PFSK-1 (cell line): Measurements from ENCODE around the gene WBP4.

Experiments
- FOXP2 ChIP-seq: optimal IDR thresholded peaks from 2 replicates; pipeline ENCODE3; 2011; ENCODE audit warnings: borderline replicate concordance, control low read depth, inconsistent platforms; ENCODE audit not compliant: insufficient read depth; ENCODE audit errors: extremely low read length, extremely low read depth
- POLR2AphosphoS5 ChIP-seq: IDR thresholded peaks from 2 replicates; pipeline ENCODE4 v1.6.1; 2012; ENCODE audit warnings: low read depth, mild to moderate bottlenecking, control low read depth, low read length, moderate library complexity
- SIN3A ChIP-seq: IDR thresholded peaks from 2 replicates; pipeline ENCODE4 v1.6.1; 2012; ENCODE audit warnings: mild to moderate bottlenecking, low read length, moderate library complexity, borderline replicate concordance; ENCODE audit not compliant: insufficient read depth
- TAF1 ChIP-seq: IDR thresholded peaks from 2 replicates; pipeline ENCODE4 v1.6.1; 2012; ENCODE audit warnings: low read length, control low read depth, borderline replicate concordance; ENCODE audit not compliant: insufficient read depth
- TF ChIP-seq, protein P1 (sequence below), 2 experiments: IDR thresholded peaks; 2 replicates each; pipeline versions ENCODE4 v1.6.1 to v1.8.0; 2011 to 2012; ENCODE audit warnings: low read depth in 2 of 2, low read length in 2 of 2, control low read depth in 1 of 2, inconsistent platforms in 1 of 2, mild to moderate bottlenecking in 1 of 2, moderate library complexity in 1 of 2; ENCODE audit not compliant: insufficient read depth in 1 of 2

The WBP4 gene

DNA sequence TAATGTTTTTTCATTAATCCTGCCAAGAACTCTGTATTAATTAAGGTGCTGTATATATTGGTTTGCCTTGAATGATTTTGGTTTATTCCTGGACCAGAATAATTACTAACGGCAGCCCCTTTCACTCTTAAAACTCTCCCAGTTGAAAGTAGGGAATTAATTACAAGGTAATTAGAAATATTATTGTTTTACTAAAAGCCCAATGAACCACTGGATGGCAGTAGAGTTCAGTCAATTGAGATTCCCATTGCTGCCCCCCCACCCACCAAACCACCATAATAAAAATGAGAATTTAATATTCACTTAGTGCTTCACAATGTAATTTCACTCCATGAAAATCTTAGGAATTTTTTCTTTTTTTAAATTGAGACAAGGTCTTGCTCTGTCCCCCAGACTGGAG is 13.7 kb downstream of the WBP4 start:
- TF ChIP-seq POLR2AphosphoS5 (no peak), TAF1 (no peak), SIN3A (no peak), FOXP2 (no peak)
- TF ChIP-seq, protein P1, sequence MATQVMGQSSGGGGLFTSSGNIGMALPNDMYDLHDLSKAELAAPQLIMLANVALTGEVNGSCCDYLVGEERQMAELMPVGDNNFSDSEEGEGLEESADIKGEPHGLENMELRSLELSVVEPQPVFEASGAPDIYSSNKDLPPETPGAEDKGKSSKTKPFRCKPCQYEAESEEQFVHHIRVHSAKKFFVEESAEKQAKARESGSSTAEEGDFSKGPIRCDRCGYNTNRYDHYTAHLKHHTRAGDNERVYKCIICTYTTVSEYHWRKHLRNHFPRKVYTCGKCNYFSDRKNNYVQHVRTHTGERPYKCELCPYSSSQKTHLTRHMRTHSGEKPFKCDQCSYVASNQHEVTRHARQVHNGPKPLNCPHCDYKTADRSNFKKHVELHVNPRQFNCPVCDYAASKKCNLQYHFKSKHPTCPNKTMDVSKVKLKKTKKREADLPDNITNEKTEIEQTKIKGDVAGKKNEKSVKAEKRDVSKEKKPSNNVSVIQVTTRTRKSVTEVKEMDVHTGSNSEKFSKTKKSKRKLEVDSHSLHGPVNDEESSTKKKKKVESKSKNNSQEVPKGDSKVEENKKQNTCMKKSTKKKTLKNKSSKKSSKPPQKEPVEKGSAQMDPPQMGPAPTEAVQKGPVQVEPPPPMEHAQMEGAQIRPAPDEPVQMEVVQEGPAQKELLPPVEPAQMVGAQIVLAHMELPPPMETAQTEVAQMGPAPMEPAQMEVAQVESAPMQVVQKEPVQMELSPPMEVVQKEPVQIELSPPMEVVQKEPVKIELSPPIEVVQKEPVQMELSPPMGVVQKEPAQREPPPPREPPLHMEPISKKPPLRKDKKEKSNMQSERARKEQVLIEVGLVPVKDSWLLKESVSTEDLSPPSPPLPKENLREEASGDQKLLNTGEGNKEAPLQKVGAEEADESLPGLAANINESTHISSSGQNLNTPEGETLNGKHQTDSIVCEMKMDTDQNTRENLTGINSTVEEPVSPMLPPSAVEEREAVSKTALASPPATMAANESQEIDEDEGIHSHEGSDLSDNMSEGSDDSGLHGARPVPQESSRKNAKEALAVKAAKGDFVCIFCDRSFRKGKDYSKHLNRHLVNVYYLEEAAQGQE (IDR thresholded peaks at IDR 0.05; ENCODE audit: insufficient read depth in 1 of 2, low read depth in 2 of 2, low read length in 2 of 2) = no peak

DNA sequence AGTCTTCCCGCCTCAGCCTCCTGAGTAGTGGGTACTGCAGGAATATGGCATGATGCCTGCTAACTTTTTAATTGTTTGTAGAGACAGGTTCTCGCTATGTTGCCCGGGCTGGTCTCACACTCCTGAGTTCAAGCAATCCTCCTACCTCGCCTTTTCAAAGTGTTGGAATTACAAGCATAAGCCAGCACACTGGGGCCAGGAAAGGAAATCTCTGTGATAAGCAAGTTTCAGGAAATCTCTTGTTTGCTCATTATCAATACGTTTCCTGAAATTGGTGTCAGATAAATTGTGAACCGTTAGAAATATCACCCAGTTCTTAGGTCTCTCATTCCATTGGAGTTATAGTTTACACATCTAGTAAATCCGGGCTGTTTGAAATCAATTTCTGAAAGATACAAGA is 14.2 kb downstream of the WBP4 start:
- TF ChIP-seq FOXP2 (no peak), TAF1 (no peak), SIN3A (no peak), POLR2AphosphoS5 (no peak)
- TF ChIP-seq, protein P1 (IDR thresholded peaks at IDR 0.05; ENCODE audit: insufficient read depth in 1 of 2, low read depth in 2 of 2, low read length in 2 of 2) = no peak

DNA sequence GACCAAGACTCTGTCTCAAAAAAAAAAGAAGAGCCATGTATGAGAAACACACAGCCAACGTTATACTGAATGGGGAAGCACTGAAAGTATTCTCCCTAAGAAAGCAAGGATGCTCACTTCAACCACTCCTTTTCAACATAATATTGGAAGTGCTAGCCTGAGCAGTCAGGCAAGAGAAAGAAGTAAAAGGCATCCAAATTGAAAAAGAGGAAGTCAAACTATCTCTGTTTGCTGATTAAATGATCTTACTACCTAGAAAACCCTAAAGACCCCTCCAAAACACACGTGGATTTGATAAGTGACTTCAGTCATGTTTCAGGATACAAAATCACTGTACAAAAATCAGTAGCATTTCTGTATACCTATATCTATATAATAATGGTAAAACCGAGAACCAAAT is 16.2 kb downstream of the WBP4 start:
- TF ChIP-seq, protein P1 (IDR thresholded peaks at IDR 0.05; ENCODE audit: insufficient read depth in 1 of 2, low read depth in 2 of 2, low read length in 2 of 2) = no peak
- no peak for TF ChIP-seq FOXP2
- TF ChIP-seq POLR2AphosphoS5 = no peak

DNA sequence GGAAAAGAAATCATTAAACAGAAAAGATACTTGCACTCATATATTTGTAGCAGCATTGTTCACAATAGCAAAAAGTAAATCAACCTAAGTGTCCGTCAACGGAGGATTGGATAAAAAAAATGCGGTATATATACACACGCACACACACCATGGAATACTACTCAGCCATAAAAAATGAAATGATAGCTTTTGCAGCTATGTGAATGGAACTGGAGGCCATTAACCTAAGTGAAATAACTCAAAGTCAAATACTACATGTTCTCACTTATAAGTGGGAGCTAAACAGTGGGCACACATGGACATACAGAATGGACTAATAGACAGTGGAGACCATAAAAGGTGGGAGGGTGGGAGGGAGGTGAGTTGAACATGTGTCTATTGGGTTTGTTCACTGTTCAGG is 18.4 kb downstream of the WBP4 start:
- TF ChIP-seq FOXP2 = no peak
- TF ChIP-seq TAF1 = no peak
- TF ChIP-seq SIN3A = no peak
- TF ChIP-seq POLR2AphosphoS5 = no peak
- TF ChIP-seq, protein P1 (IDR thresholded peaks at IDR 0.05; ENCODE audit: insufficient read depth in 1 of 2, low read depth in 2 of 2, low read length in 2 of 2) = no peak

DNA sequence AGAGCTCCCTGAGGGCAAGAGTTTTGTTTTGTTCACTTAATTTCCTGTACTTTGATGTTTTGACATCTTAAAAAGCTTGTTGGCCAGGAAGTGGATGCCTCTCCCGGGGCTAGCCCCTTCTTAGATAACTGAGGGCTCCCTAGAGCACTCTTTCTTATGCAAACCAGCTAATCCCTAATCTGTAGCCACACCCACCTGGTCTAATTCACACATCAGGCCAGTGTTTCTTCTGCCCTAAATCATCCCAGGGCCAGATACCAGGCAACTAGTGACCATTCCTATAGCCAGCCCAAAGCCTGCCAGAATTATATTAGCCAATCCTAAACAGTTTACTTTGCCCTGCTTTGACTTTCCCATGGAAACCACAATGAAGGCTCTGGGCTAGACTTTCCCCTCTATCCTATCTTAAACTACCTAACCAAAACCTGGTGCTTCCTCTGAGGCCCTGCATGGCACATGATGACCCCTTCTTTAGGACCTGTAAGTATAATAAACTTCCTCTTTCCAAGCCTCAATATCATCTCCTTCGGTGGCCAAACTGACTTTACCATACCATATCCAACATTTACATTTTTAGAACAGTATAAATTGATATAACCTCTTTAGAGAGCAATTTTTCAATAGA is 24.8 kb downstream of the WBP4 start:
- no peak for TF ChIP-seq FOXP2
- no peak for TF ChIP-seq POLR2AphosphoS5
- no peak for TF ChIP-seq TAF1
- TF ChIP-seq, protein P1 (IDR thresholded peaks at IDR 0.05; ENCODE audit: insufficient read depth in 1 of 2, low read depth in 2 of 2, low read length in 2 of 2) = no peak
- no peak for TF ChIP-seq SIN3A
